ENCODE data around the gene MYO3A.
"Not testable (repeated sequence)": the region's sequence is repeated elsewhere in the genome, so short reads cannot be mapped to it uniquely, and the experiment has no call there.

Gene MYO3A

GRCh38 chr10:26090762-26091161 lies 156.7 kb downstream of the MYO3A start:
- DNase-seq (ENCODE audit: low read depth): no peak

- no peak for DNase-seq (ENCODE audit: low read depth)
These were observed 159.2 kb downstream of the MYO3A start for GRCh38 chr10:26093229-26093628.

GRCh38 chr10:26095781-26096180 lies 161.8 kb downstream of the MYO3A start:
- no peak for DNase-seq (ENCODE audit: low read depth)

- DNase-seq (ENCODE audit: low read depth): not testable (repeated sequence)
These were observed 163.5 kb downstream of the MYO3A start for GRCh38 chr10:26097549-26097948.

GRCh38 chr10:26112532-26112931 lies 178.5 kb downstream of the MYO3A start:
- no peak for DNase-seq (ENCODE audit: low read depth)

- no peak for DNase-seq (ENCODE audit: low read depth)
These were observed 204.6 kb downstream of the MYO3A start for GRCh38 chr10:26138613-26139012.

GRCh38 chr10:26156019-26156418 lies 222.0 kb downstream of the MYO3A start:
- no peak for DNase-seq (ENCODE audit: low read depth)

- no peak for DNase-seq (ENCODE audit: low read depth)
These were observed 223.7 kb downstream of the MYO3A start for GRCh38 chr10:26157734-26158133.

- DNase-seq (ENCODE audit: low read depth): no peak
These were observed 235.4 kb downstream of the MYO3A start for GRCh38 chr10:26169466-26169865.

GRCh38 chr10:26172131-26172530 lies 238.1 kb downstream of the MYO3A start:
- no peak for DNase-seq (ENCODE audit: low read depth)

GRCh38 chr10:26173837-26174236 lies 239.8 kb downstream of the MYO3A start:
- DNase-seq (ENCODE audit: low read depth): no peak

GRCh38 chr10:26177341-26177740 lies 243.3 kb downstream of the MYO3A start:
- DNase-seq (ENCODE audit: low read depth): no peak

- no peak for DNase-seq (ENCODE audit: low read depth)
These were observed 260.2 kb downstream of the MYO3A start for GRCh38 chr10:26194275-26194674.

GRCh38 chr10:26197248-26197647 lies 263.2 kb downstream of the MYO3A start:
- no peak for DNase-seq (ENCODE audit: low read depth)

- no peak for DNase-seq (ENCODE audit: low read depth)
These were observed 264.1 kb downstream of the MYO3A start for GRCh38 chr10:26198119-26198518.

- no peak for DNase-seq (ENCODE audit: low read depth)
These were observed 265.8 kb downstream of the MYO3A start for GRCh38 chr10:26199841-26200240.

- DNase-seq (ENCODE audit: low read depth): no peak
These were observed 271.2 kb downstream of the MYO3A start for GRCh38 chr10:26205223-26205622.

- DNase-seq (ENCODE audit: low read depth): no peak
These were observed 277.9 kb downstream of the MYO3A start for GRCh38 chr10:26211781-26212444.

GRCh38 chr10:26212511-26212910 lies 278.5 kb downstream of the MYO3A start:
- no peak for DNase-seq (ENCODE audit: low read depth)

- DNase-seq (ENCODE audit: low read depth): no peak
These were observed 279.2 kb downstream of the MYO3A start for GRCh38 chr10:26213157-26213800.

GRCh38 chr10:26214004-26214403 lies 280.0 kb downstream of the MYO3A start:
- DNase-seq (ENCODE audit: low read depth): no peak

- DNase-seq (ENCODE audit: low read depth): no peak
These were observed 280.7 kb downstream of the MYO3A start for GRCh38 chr10:26214551-26215395.

- no peak for DNase-seq (ENCODE audit: low read depth)
These were observed 281.4 kb downstream of the MYO3A start for GRCh38 chr10:26215396-26215934.

Data from activated T-helper 1 cell treated with Interleukin-2 at 50 U/mL for 16 hours (primary cell).